GM23248 (cell line): ENCODE results near the gene PSMB7. TPM values are rescaled to one million over a fixed set of nuclear protein-coding genes. Genes with fewer than 3 reads are reported as not detected.

ENCODE experiments used
- DNase-seq: peaks from one replicate; pipeline ENCODE4 v3.0.0-alpha.2; 2015
- H2AFZ ChIP-seq: fragments of 200-600 bp; sonication (generic); 2 replicates; pipeline ENCODE4 v1.6.1; 2016; ENCODE audit warnings: antibody characterized with exemption
- H3F3A ChIP-seq: fragments of 200-600 bp; sonication (generic); 2 replicates; pipeline ENCODE4 v1.6.1; 2016; ENCODE audit warnings: mild to moderate bottlenecking, antibody characterized with exemption, mixed run types; ENCODE audit not compliant: insufficient read depth
- H3K27ac ChIP-seq: fragments of 200-600 bp; sonication (generic); 2 replicates; pipeline ENCODE4 v1.5.1; 2016; ENCODE audit warnings: mild to moderate bottlenecking
- H3K27me3 ChIP-seq: fragments of 200-600 bp; sonication (generic); replicated peaks from 2 replicates; pipeline ENCODE4 v1.6.1; 2016; ENCODE audit warnings: mild to moderate bottlenecking; ENCODE audit not compliant: insufficient read depth
- H3K36me3 ChIP-seq: fragments of 200-600 bp; sonication (generic); 2 replicates; pipeline ENCODE4 v1.6.1; 2016; ENCODE audit warnings: low read depth, mild to moderate bottlenecking
- H3K4me1 ChIP-seq: fragments of 200-600 bp; sonication (generic); 2 replicates; pipeline ENCODE4 v1.6.1; 2016; ENCODE audit warnings: mild to moderate bottlenecking; ENCODE audit not compliant: insufficient read depth
- H3K4me2 ChIP-seq: fragments of 200-600 bp; sonication (generic); one replicate; pipeline ENCODE4 v1.6.1; 2016; ENCODE audit warnings: mild to moderate bottlenecking; ENCODE audit not compliant: unreplicated experiment
- H3K4me3 ChIP-seq: fragments of 200-600 bp; sonication (generic); 2 replicates; pipeline ENCODE4 v1.5.1; 2016; ENCODE audit warnings: mild to moderate bottlenecking
- H3K79me2 ChIP-seq: fragments of 200-600 bp; sonication (generic); 2 replicates; pipeline ENCODE4 v1.6.1; 2016; ENCODE audit warnings: mild to moderate bottlenecking; ENCODE audit not compliant: insufficient read depth
- H3K9ac ChIP-seq: fragments of 200-600 bp; sonication (generic); 2 replicates; pipeline ENCODE4 v1.6.1; 2016; ENCODE audit warnings: mild to moderate bottlenecking
- H3K9me2 ChIP-seq: fragments of 200-600 bp; sonication (generic); 2 replicates; pipeline ENCODE4 v1.6.1; 2016; ENCODE audit warnings: mixed run types, mild to moderate bottlenecking, moderate library complexity; ENCODE audit not compliant: insufficient read depth
- H3K9me3 ChIP-seq: fragments of 200-600 bp; sonication (generic); one replicate; pipeline ENCODE4 v1.6.1; 2017; ENCODE audit warnings: low read depth
- H4K20me1 ChIP-seq: fragments of 200-600 bp; sonication (generic); 2 replicates; pipeline ENCODE4 v1.6.0; 2016; ENCODE audit not compliant: insufficient read depth
- EZH2 ChIP-seq: fragments of 200-600 bp; sonication (generic); IDR thresholded peaks from 2 replicates; pipeline ENCODE4 v1.6.1; 2018; ENCODE audit warnings: antibody characterized with exemption, mild to moderate bottlenecking; ENCODE audit not compliant: insufficient read depth, poor library complexity, severe bottlenecking
- EZH2phosphoT487 ChIP-seq: fragments of 200-600 bp; sonication (generic); IDR thresholded peaks from 2 replicates; pipeline ENCODE4 v1.6.1; 2018; ENCODE audit warnings: antibody characterized with exemption, moderate library complexity, mild to moderate bottlenecking, low read depth; ENCODE audit not compliant: insufficient read depth
- WGBS, 2 experiments: methylation state at CpG; one replicate each; pipeline ENCODE4 v1.1.6; 2015 to 2017; ENCODE audit warnings: low lambda C conversion rate in 2 of 2, low coverage in 1 of 2; ENCODE audit errors: missing lambda C conversion rate in 2 of 2; 5-methylcytosine and 5-hydroxymethylcytosine counted together
- in situ Hi-C: fragments of 300-500 bp; cut with MboI; formaldehyde crosslinking; loops from 2 replicates; pipeline ENCODE4 v1.15.0; 2020
- polyA plus RNA-seq: library from polyadenylated mRNA; unstranded; fragments of >200 nt; fragmentation: Nextera tagmentation; extraction: Ambion mirVana; gene quantifications from 2 replicates; pipeline ENCODE4 v1.2.1, GENCODE V29; 2016
- total RNA-seq: library from RNA; depleted of rRNA; stranded (reverse); fragments of >200 nt; shearing (Covaris generic); gene quantifications from 2 replicates; pipeline ENCODE4 v1.2.3, GENCODE V29; 2014

The PSMB7 gene
- total and polyA plus RNA-seq, 2 experiments from 2014 or later = 202 to 245 TPM

DNA sequence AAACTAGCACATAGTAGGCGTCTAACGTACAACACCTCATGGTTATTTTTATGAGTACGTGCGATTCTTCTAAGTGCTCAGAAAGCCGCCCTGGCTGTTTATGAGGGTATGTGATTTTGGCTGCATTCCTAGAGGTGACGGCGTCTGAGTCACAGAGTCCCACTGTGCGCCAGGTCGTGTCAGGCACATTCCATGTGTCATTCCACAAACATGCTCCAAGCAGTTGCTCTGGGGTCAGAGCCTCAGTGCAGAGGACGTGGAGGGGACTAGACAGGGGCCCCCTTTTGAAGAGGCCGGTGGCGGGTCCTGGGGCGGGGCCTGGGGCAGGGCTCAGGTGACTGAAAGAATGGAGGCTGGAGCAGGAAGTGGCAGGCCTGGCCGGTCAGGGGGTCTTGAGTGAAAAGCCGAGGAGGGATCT is 105.6 kb downstream of the PSMB7 start:
- WGBS, 2 experiments = 12 to 15% methylated on average over 11 to 15 of the region's 15 CpGs
- TF ChIP-seq EZH2phosphoT487 (no peak), EZH2 (no peak)
- peaks cover 11% of the 10 kb centered on the region for H3K36me3 ChIP-seq
- H2AFZ ChIP-seq = no peak overlapping the region
- no peaks in the 10 kb centered on the region for H3K9me3 ChIP-seq
- in situ Hi-C loops = loop anchor here (10.0 kb wide), 1 partner anchor 175 kb away; no protein-coding TSS in a partner anchor
- H3K4me2 ChIP-seq = peak overlapping the region; percentile 25
- H3K9ac ChIP-seq = peak overlapping the region; percentile 36; the same call in 1 of the 2 replicates
- no peaks in the 10 kb centered on the region for H3K27me3 ChIP-seq
- H3K4me1 ChIP-seq = peaks cover 22% of the 10 kb centered on the region
- DNase-seq = peak; percentile 98
- H4K20me1 ChIP-seq = no peaks in the 10 kb centered on the region
- peak overlapping the region; percentile 61 for H3K27ac ChIP-seq
- peaks cover 26% of the 10 kb centered on the region for H3F3A ChIP-seq
- no peak overlapping the region for H3K4me3 ChIP-seq
- peaks cover 84% of the 10 kb centered on the region for H3K79me2 ChIP-seq
- H3K9me2 ChIP-seq = no peaks in the 10 kb centered on the region

DNA sequence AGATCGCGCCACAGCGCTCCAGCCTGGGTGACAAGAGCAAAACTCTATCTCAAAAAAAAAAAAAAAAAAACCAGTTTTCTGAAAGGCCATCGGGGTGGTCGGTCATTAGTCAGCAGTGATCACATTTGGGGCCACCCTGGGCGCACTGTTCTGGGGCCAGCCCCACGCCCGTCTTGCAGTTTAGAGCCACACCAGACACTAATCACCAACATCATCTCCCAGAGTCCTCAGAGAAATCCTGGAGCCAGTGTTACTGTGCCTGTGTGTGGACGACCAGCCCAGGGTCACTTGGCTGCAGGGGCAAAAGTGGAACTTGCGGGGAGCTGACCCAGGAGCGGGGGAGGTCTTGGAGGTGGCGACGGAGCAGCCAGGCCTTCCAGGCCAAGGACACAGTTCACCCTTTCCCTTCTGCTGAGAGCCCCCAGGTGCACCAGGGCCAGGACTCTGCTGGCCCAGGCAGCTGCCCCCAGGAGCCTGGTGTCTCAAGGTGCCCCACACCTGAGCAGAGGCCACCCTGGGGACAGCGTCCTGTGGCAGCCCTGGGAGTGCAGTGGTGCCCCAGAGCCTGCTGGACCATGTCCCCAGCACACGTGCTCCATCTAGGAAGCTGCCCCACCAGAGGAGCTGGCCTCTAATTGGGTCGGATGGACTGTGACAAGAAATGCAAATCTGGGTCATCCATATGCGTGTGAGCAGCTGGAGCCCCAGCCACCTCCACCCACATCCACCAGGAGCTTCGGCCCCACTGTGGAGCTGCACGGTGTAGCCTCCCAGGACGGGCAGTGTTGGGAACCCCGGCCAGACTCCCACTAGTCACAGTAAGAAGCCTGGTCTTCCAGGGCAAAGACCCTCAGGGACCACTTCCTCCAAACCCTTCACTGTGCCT is 106.4 kb downstream of the PSMB7 start:
- Histone ChIP-seq H3K27me3 (no peaks in the 10 kb centered on the region), H3K27ac (peak overlapping the region; percentile 61), H3K4me1 (peaks cover 22% of the 10 kb centered on the region), H3K36me3 (peaks cover 11% of the 10 kb centered on the region), H2AFZ (no peak overlapping the region), H3K4me2 (no peak overlapping the region), H3K4me3 (no peak overlapping the region), H4K20me1 (no peaks in the 10 kb centered on the region), H3K9me2 (no peaks in the 10 kb centered on the region), H3F3A (peaks cover 28% of the 10 kb centered on the region), H3K9ac (no peak overlapping the region; the same call in 1 of the 2 replicates), H3K79me2 (peaks cover 92% of the 10 kb centered on the region), H3K9me3 (no peaks in the 10 kb centered on the region)
- 93 to 97% methylated on average over 19 to 21 of the region's 21 CpGs for WGBS, 2 experiments
- in situ Hi-C loops = no loop called here
- TF ChIP-seq EZH2 = no peak
- no peak for DNase-seq

DNA sequence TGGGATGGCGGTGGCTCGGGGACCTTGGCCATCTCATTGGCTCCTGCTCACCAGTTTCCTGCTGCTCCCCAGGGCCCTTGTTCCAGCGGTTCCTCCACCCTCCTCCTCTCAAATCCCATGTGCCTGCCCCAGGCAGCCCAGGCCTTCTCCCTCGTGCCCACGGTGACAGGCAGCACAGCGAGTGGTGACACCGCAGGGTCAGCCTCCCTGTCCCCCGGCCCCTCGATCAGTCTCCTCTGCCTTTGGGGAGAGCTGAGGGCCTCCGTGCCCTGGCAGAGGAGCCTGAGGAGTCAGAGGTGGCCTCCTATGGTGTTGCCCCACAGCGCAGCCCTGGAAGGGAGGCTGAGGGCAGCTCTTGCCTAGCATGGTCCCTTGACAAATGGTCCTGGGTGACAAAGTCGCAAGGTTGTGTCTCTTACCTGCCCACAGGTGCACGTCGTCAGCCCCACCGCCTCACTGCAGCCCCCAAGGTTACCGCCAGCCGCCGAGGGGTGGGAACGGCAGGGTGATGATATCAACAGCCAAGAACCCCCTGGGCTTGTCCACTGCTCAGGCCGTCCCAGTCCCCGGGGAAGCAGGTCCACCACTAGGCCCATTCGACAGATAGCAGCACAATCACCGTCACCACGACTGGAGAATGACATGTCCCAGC is 107.7 kb downstream of the PSMB7 start:
- in situ Hi-C loops = no loop called here
- Histone ChIP-seq H3K4me1 (peaks cover 22% of the 10 kb centered on the region), H3K9me3 (no peaks in the 10 kb centered on the region), H3K27me3 (no peaks in the 10 kb centered on the region), H3F3A (peaks cover 28% of the 10 kb centered on the region), H3K27ac (peak overlapping the region; percentile 92), H3K9me2 (no peaks in the 10 kb centered on the region), H3K4me3 (no peak overlapping the region), H3K36me3 (peaks cover 7% of the 10 kb centered on the region), H2AFZ (no peak overlapping the region), H3K9ac (0 out of 2 replicates have a peak overlapping the region, but pooled peaks have one; percentile 12), H3K4me2 (no peak overlapping the region), H4K20me1 (no peaks in the 10 kb centered on the region), H3K79me2 (peaks cover 95% of the 10 kb centered on the region)
- DNase-seq = no peak
- TF ChIP-seq EZH2 (no peak), EZH2phosphoT487 (no peak)
- 87 to 89% methylated on average over 24 of the region's 24 CpGs for WGBS, 2 experiments

DNA sequence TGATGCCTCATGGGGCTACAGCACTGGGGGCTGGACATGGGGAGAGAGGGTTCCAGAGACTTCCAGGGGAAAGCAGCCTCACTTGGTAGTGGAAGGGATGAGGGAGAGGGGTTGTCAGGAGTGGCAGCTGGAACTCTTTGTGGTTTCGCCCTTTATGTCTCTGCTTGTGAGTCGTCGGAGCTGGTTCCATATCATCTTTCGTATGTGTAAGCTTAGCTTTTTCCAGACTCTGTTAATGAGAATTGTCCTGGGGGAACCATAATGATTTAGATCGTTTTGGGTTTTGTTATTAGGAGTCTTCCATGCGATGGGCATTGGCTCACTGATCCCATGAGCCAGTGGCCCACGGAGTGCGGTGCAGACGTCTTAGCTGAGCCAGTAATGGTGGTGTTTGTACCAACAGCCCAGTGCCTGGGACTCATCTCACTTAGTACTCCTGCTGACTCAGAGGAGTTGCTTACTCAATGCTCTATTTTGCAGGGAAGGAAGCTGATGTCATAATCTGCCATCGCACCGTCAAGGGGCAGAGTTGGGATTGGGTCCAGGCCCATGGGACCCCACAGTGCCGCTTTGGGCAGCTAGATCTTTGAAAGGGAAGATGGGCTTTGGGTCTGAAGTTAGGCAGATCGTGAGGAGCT is 109.0 kb downstream of the PSMB7 start:
- Histone ChIP-seq H4K20me1 (no peaks in the 10 kb centered on the region), H3K4me1 (peaks cover 22% of the 10 kb centered on the region), H3K79me2 (peaks cover 95% of the 10 kb centered on the region), H3K4me3 (no peak overlapping the region), H3K27me3 (no peaks in the 10 kb centered on the region), H3K4me2 (peak overlapping the region; percentile 57), H3K9ac (peak overlapping the region; percentile 49), H3K9me2 (no peaks in the 10 kb centered on the region), H2AFZ (no peak overlapping the region), H3K36me3 (peaks cover 7% of the 10 kb centered on the region), H3K27ac (peak overlapping the region; percentile 92), H3K9me3 (no peaks in the 10 kb centered on the region), H3F3A (peaks cover 28% of the 10 kb centered on the region)
- peak; percentile 96 for DNase-seq
- WGBS, 2 experiments = 39 to 45% methylated on average over 13 of the region's 13 CpGs
- in situ Hi-C loops = no loop called here
- TF ChIP-seq EZH2phosphoT487 = no peak
- no peak for TF ChIP-seq EZH2
